ENCODE data around the gene GJC1.

GJC1 gene

GRCh38 chr17:44828919-44829522, 1.1 kb downstream of the GJC1 start:
- no peak for TF ChIP-seq CTCF (IDR thresholded peaks at IDR 0.05)

- no peak for TF ChIP-seq CTCF (IDR thresholded peaks at IDR 0.05)
Measured at GRCh38 chr17:44827863-44828262, 2.2 kb downstream of the GJC1 start.

- no peak for TF ChIP-seq CTCF (IDR thresholded peaks at IDR 0.05)
Measured at GRCh38 chr17:44826123-44826790, 3.8 kb downstream of the GJC1 start.

- TF ChIP-seq CTCF (IDR thresholded peaks at IDR 0.05), result no peak
Measured at GRCh38 chr17:44820631-44821212, 9.4 kb downstream of the GJC1 start.

GRCh38 chr17:44812263-44812662, 17.8 kb downstream of the GJC1 start:
- no peak for TF ChIP-seq CTCF (IDR thresholded peaks at IDR 0.05)

GRCh38 chr17:44808156-44808555, 21.9 kb downstream of the GJC1 start:
- no peak for TF ChIP-seq CTCF (IDR thresholded peaks at IDR 0.05)

GRCh38 chr17:44807817-44808155, 22.3 kb downstream of the GJC1 start:
- TF ChIP-seq CTCF (IDR thresholded peaks at IDR 0.05), result no peak

Data from LNCAP (cell line).